Measurements from ENCODE around the gene ANO2.

GRCh38 chr12:5692850-5693249 lies 252.2 kb downstream of the ANO2 start:
- TF ChIP-seq CTCF (IDR thresholded peaks at IDR 0.05; ENCODE audit: extremely low read depth in 1 of 2, insufficient read depth in 1 of 2, low read depth in 1 of 2, low read length in 2 of 2) (no peak), MAX (IDR thresholded peaks at IDR 0.05; ENCODE audit: insufficient read depth, insufficient read length) (no peak), POLR2A (IDR thresholded peaks at IDR 0.05; ENCODE audit: low read depth, low read length) (no peak), POLR2AphosphoS5 (IDR thresholded peaks at IDR 0.05; ENCODE audit: insufficient read depth, low read depth, low read length) (no peak), JUN (IDR thresholded peaks at IDR 0.05; ENCODE audit: borderline replicate concordance, insufficient read depth, insufficient read length, low read depth) (no peak)
